IPS DF 4.7 (cell line): ENCODE data around the gene TEKT5.
"Not testable (repeated sequence)": the region's sequence is repeated elsewhere in the genome, so short reads cannot be mapped to it uniquely, and the experiment has no call there.

Source experiments
- DNase-seq: peaks from one replicate; pipeline ENCODE4 v3.0.0-alpha.2; 2013; ENCODE audit warnings: low spot score; ENCODE audit errors: extremely low read depth

The TEKT5 gene

DNA sequence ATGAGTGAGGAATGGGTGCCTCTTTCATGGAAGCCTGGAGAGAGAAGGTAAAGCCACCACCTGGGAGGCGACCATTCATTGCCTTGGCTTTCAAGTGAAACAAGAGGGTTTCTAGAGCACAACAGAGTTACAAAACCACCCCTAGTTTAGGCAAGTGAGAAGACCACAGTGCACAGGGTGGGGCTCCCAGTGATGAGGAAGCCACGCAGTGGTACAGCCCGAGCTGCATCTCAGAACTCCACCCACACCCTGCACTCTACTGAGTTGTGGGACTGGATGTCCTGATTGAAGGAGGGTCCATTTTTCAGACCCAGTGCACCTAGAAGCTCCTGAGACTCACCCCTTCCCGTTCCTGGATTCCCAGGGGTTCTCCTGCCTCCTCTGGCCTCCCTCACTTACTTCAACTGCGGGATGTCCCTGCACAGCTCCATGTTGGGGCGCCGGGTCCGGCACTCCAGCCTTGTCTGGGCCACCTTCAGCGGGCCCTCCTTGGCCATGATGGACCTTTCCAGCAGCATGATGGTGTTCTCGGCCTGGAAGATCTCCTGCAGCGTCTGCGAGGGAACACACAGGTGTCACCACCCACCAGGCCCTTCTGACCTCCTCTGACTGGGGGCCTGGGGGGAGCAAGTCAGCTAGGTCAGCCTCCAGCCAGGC lies 59.2 kb downstream of the TEKT5 start:
- DNase-seq, result no peak

DNA sequence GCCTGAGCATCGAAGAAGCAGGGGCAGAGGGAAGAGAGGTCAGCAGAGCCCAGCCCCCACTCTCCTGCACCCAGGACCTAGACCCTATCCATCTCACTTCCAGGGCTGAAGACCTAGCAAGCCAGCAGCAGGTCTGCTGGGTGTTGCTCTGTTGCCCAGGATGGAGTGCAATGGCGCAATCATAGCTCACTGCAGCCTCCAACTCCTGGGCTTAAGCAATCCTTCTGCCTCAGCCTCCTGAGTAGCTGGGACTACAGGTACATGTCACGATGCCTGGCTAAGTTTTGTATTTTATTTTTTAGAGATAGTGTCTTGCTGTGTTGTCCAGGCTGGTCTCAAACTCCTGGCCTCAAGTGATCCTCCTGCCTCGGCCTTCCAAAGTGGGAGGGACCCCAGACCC lies 61.3 kb downstream of the TEKT5 start:
- DNase-seq, result not testable (repeated sequence)

DNA sequence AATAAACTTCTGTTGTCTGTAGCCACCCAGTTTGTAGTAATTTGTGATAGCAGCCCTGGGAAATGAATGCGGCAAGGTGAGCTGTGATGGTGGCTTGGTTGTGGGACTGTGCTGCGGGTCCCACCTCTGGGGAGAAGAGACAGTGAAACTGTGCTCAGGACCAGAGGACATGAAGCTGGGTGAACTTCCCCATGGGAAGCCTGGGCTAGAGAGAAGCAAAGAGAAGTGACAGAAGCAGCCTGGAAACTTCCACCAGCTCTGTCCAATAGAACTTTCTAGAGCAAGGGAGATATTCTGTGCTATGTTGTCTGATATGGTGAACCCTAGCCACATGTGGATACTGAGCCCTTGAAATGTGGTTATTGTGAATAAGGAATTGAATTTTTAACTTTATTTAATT lies 62.8 kb downstream of the TEKT5 start:
- DNase-seq, result no peak

DNA sequence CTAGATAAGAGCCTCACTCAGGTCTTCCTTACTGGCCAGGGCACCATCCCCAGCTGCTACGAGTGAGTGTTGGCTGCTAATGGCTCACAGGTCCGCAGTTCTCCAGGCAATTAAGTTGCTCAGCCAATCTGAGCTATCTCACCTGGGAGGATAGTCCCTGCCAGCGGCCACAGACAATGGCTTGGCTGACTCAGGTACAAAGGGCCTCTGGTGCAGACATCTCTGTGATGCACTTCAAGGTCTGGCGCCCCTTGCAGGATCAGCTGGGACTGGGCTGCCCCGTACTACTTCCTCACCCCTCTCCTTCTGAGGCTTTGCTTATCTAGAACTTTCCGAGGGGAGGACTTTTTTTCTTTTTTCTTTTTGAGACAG lies 65.2 kb downstream of the TEKT5 start:
- no peak for DNase-seq

DNA sequence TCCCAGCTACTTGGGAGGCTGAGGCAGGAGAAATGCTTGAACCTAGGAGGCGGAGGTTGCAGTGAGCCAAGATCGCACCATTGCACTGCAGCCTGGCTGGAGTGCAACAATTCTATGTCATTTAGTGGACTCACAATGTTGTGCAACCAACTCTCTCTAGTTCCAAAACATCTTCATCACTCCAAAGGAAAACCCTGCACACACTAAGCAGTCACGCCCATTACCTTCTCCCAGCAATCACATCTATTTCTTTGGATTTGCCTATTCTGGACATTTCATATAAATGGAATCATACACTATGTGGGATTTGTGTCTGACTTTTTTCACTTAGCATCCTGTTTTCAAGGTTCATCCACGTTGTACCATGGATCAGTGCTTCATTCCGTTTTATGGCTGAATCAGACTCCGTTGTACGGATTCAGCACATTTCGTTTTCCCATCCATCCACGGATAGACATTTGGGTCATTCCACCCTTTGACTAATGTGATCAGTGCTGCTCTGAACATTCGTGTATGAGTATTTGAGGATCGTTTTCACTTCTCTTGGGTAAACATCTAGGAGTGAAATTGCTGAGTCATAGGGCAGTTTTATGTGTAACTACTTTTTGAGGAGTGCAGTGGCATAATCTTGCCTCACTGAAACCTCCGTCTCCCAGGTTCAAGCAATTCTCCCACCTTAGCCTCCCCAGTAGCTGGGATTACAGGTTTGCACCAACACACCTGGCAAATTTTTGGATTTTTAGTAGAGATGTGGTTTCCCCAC lies 69.0 kb downstream of the TEKT5 start:
- DNase-seq, result no peak

DNA sequence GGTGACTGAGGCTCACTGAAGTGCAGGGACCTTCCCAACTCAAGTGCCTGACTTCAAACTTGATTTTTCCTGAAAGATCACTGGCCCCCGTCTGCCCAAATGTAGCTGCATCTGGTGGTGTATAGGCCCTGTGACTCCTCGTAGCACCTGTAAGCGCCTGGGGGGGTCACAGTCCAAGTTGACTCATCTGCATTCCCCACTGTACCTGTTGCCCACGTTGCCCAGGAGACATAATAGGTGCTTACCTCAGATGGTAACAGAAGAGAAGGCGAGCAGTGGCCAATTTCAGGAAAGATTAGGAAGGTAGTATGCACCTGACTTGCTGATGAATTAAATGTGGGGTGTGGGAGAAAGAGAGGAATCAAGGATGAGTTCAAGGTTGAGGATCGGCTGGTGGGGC lies 70.2 kb downstream of the TEKT5 start:
- no peak for DNase-seq

DNA sequence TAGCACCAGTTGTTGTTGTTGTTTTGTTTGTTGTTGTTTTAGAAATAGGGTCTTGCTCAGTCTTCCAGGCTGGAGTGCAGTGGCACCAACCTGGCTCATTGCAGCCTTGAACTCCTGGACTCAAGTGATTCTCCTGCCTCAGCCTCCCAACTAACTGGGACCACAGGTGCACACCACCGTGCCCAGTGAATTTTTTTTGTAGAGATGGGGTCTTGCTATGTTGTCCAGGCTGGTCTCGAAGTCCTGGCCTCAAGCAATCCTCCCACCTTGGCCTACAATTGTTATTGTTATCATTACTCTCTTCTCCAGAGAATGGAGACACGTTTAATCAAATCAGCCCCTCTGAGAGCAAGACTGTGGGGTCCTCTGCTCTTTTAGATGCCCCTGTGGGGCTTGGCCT lies 71.7 kb downstream of the TEKT5 start:
- DNase-seq, result no peak

DNA sequence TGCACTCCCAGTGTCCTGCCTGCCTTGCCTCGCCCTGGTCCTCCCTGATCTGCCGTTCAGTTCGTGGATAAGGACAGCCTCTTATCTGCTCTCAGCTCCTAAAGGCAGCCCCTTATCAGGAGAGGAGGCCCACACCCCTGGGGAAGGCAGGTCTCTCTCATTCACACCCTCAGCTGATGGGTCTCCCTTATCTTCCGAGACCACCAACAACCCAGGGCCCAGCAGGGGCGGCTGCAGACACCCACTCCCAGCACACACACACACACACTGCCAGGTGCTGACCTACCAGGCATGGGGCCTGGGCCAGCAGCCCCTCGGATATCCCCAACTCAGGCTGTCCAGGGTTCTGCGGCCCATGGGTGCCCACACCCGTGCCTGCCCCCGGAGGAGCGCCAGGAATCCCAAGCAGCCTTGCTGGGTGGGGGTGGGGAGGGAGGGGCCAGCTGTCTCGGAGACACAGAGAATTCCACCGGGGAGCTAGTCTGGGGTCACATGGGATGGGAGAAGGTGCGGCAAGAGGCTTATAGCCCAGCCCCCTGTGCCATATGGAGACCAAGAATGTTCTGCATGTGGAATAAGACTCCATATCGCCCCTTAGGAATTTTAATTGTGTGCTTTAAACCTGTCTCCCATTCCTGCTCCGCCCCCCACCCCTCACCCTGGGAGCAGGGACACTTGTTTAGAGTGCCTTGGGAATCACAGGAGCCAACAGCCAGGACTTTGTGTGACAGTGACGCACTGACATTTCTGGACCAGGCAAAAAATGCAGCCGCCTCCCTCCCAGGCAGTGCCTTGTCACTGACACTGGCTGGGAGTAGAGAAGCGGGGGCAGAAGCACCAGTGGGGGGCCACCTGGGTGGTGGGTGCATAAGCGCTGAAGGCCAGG lies 72.5 kb downstream of the TEKT5 start:
- no peak for DNase-seq

DNA sequence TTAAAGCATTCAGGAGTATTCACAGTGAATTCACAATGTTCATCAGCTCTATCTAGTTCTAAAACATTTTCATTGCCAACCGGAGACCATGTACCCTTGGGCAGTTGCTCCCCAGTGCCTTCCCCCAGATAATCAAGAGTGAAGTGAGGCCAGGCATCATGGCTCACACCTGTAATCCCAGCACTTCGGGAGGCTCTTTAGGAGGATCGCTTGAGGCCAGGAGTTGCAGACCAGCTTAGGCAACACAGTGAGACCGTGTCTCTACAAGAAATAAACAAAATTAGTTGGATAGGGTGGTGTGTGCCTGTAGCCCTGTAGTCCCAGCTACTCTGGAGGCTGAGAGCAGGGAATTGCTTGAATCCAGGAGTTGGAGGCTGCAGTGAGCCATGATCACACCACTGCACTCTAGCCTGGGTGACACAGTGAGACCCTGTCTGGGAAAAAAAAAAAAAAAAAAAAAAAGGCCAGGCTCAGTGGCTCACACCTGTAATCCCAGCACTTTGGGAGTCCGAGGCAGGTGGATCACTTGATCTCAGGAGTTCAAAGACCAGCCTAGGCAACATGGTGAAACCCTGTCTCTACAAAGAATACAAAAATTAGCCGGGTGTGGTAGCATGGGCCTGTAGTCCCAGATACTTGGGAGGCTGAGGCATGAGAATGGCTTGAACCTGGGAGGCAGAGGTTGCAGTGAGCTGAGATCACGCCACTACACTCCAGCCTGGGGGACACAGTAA lies 73.3 kb downstream of the TEKT5 start:
- not testable (repeated sequence) for DNase-seq

DNA sequence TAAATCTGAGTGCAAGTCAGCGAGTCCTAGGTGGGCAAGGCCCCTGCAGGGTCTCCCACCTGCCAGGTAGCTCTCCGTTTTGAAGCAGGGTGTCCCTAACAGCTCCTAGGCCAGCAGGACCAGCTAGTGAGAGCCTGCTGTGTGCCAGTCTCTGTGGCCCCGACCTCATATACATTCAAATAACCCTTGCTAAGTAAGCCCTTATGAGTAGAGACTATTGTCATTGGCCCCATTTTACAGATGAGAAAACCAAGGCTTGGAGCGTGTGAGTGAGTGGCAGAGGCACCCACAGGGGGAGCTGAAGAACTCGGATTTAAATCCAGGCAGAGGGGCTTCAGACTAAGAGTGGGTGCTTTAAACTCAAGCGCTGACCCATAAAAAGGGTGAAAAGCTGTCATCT lies 74.6 kb downstream of the TEKT5 start:
- DNase-seq, result no peak

DNA sequence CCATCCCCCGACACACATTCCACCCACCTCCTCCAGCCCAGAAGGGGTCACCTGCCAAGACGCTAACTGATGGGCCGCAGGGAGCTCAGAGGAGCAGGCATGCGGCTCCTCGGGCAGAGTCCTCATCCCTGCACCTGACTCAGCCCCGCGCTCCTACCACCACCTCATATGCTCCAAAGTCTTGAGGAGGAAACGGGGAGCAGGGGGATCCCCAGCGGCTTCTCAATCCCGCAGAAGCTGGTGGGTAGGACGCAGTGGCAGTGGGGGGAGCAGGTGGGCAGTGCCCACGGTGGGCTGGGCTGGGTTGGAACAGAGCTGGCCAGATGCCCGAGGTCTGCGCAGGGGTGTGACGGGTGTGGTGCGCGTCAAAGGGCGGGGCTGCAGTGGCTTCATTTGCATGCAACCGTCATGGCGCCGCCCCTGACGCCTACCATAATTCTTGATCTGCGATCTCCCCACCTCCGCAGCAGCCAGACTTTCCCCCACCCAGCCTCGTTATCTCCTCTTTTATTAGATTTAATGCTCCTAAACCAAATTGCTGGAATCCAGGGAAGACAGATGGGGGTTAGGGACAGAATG lies 75.4 kb downstream of the TEKT5 start:
- DNase-seq, result no peak

DNA sequence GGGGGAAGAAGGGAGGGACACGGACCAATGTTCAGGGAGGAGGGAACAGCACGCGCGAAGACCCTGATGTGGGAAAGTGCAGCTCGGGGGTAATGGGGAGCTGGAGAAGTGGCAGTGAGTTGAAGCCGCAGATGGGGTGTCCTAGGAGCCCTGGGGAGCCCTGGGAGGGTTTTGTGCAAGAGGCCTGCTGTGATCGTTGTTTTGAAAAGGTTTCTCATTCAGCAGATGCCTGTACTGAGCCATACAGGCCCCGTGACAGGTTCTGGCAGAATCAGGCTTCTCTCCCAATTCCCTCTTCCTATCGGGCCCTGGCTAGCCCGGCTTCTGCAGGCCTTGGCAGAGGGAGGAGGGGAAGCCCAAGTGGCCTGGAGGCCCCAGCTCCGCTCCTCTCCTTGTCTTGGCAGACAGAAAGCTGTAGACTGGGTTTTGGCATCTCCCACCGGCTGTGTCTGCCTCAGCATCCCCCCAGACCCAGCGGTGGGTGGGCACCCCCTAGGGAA lies 76.0 kb downstream of the TEKT5 start:
- no peak for DNase-seq

DNA sequence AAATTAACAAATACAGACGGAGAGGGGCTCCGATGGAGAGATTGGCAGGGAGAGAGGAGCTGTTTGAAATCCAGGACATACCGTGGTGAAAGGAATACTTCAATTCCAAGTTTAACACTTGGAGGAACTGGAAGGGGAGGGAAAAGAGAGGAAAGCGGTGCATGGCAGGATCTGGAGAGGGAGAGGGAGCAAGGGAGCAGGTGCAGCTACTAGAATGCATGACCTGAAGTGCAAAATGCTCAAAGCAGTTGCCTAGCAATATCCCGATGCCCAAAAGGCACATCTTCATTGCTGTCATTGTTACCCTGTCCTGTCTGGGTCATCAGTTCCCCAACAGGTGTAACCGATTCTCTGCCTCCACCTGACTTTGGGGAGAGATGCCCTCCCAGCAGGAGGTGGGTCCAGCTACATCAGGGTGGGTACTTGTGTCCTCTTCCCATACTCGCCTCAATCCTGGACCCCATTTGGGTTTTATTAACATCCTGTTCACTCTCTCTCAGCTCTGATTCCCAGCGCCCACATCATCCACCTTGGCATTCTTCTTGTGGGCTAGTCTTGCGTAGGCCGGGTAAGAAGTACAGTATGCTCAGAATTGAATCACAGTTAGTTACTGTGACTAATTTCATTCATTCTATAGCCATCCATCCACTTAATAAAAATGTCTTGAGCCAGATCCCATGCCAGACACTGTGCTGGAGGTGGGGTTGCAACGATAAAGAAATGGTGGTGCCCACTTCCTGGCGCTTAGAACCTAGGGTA lies 76.9 kb downstream of the TEKT5 start:
- no peak for DNase-seq

DNA sequence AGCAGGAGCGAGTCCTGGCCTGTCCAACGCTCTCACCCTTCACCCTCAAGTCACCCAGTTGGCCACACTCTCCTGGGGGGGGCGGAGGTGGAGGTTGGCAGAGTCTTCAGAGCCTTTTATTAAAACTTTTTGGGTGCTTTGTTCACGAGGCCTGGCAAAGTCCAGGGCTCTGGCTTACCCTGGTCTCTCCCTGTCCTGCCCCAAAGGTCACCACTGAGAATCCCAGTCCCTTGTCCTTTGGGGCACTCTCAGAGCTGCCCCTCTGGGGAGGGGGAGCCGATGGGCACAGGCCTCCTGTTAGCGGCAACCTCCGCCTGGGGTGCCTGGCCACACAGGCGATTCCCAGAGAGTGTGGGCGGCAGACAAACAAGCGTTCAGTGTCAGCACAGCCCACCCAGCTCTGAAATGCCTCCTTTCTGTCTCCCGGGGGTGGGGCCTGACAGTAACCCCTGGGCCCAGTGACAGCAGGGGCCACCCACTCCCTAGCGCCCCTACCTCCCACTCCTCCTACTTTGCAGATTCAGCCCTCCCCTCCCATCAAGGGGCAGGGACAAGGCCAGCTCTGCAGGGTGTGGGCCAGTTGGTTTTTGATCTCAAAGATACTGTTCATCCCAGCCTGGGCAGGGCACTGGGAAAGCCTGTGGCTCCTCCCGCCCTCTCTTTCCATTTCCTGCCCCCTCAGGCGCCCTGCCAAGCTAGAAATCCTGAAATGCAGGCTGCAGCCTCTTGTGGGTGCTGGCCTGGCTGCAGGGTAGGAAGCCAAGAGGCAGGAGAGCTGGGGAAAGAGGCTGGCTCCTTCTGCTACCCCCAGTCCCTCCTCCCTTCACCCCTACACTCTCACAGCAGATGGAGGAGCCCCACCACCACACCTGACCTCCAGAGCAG lies 77.7 kb downstream of the TEKT5 start:
- no peak for DNase-seq

DNA sequence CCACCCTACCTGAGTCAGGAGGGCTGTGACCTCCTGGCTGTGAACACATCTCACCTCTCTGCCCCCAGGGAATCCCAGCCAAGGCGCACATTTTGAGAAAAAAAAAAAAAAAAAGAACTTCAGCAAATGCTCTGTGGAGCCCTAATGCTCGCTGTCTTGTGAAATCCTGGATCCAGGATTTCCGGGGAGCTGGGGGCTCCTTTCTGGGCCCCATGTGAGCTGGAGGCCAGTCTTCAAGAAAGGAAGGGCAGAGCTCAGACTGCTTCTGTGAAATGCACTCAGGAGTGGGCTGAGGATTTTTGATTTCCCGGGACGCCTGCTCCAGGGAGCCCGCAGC lies 78.3 kb downstream of the TEKT5 start:
- DNase-seq, result no peak

DNA sequence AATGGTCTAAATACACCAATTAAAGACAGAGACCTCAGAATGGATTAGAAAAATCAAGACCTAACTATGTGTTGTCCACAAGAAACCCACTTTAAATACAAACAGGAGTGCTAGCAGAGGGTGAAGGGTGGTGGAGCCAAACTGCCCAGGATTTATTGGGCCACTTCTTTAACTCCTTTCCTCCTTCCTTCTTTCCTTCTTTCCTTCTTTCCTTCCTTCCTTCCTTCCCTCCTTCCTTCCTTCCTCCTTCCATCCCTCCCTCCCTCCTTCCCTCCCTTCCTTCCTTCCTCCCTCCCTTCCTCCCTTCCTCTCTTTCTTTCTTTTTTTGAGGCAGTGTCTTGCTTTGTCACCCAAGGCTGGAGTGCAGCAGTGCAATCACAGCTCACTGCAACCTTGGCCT lies 80.0 kb downstream of the TEKT5 start:
- no peak for DNase-seq

DNA sequence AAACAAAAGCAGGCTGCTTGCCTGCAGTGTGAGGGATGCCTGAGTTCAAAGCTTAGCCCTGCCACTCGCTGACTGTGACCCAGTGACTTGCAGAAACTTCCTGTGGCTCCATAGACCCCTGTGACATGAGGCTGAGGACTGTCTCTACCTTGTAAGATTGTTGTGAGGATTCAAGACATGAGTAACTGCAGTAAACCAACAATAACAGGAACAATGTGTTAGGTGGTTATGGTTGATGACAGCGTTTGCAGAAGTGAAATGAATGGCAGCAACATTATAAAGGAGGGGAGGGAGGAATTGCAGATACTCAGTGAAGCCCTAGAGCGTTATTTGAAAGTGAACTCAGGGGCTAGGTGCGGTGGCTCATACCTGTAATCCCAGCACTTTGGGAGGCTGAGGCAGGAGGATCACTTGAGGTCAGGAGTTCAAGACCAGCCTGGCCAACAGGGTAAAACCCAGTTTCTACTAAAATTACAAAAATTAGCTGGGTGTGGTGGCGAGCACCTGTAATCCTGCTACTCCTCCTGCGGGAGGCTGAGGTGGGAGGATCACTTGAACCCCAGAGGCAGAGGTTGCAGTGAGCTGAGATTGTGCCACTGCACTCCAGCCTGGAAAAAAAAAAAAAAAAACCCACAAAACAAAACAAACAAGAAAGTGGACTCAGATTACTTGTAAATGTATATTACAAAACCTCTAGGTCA lies 80.8 kb downstream of the TEKT5 start:
- no peak for DNase-seq

DNA sequence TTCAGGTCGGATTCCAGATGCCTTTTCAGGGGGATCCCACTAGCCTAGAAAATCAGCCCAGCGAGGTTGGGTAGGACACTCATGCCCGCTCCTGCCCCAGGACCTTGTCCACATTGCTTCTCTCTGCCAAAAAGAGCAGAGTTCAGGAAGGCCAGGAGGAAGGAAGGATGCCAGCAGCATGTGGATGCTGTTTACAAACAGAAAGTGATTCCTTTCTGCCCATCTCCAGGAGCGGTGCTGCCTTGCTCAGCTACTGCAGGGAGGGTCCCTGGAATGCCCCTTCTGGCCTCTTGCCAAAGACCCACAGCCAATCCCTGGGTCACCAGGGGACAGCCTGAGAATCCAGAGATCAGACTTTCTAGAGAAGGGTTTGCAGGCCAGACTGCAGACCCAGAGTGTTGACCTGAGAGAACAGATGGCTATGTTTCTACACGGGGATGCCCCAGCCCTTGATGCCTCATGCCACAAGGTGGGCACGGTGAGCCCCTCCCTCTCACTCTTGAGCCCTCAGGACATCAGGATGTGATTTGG lies 82.0 kb downstream of the TEKT5 start:
- no peak for DNase-seq
